ENCODE measurements around the gene GLT1D1.

DNA sequence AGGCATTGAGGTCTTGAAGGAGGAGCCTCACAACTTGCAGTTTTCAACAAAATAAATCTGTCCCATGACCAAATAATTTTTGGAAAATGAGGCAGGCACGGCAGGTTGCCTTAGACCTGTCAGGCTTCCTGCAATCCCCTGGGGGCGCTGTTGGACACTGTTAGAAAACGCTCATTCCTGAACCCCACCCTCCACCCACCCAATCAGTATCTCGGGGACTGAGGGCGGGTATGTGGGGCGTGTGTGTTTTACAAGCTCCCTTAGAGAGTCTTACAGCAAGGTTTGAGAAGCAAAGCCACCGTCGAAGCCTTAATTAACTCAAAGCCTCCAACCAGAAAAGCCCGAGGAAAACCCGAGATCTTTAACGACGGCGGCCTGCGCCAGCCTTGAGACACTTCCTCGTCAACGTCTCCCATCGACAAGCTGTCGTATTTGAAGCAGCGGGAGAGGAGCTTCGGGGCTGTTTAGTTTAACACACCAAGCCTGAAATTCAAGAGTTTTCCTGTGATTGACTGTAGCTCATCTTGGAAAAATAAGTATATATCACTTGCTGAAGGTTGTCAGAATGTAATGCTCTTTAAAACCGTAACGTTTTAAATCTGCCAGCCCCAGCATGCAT lies 123.0 kb downstream of the GLT1D1 start:
- no peak for TF ChIP-seq TAF1 (IDR thresholded peaks at IDR 0.05; ENCODE audit: low read depth, low read length)
- TF ChIP-seq POLR2AphosphoS5 (IDR thresholded peaks at IDR 0.05; ENCODE audit: low read depth, low read length) = no peak

All from GM12891 (cell line).